Measurements from ENCODE around the gene MEX3A.

- TF ChIP-seq SP1 (IDR thresholded peaks at IDR 0.05) (no peak), BHLHE40 (IDR thresholded peaks at IDR 0.05; ENCODE audit: borderline replicate concordance) (no peak), FOXA1 (IDR thresholded peaks at IDR 0.05) (no peak), TARDBP (IDR thresholded peaks at IDR 0.05) (no peak), PKNOX1 (IDR thresholded peaks at IDR 0.05) (no peak), ELF4 (IDR thresholded peaks at IDR 0.05) (no peak), FOXK2 (IDR thresholded peaks at IDR 0.05) (no peak), CTBP1 (IDR thresholded peaks at IDR 0.05; ENCODE audit: borderline replicate concordance) (no peak), HDGF (IDR thresholded peaks at IDR 0.05; ENCODE audit: borderline replicate concordance) (no peak), SUZ12 (IDR thresholded peaks at IDR 0.05) (no peak), ARNT (IDR thresholded peaks at IDR 0.05) (no peak), ZNF384 (IDR thresholded peaks at IDR 0.05) (no peak), FOXM1 (IDR thresholded peaks at IDR 0.05; ENCODE audit: borderline replicate concordance) (no peak), NFRKB (IDR thresholded peaks at IDR 0.05) (no peak)
Observed at GRCh38 chr1:156108057-156108456, 25.8 kb upstream of the MEX3A start.
